GM12878 (cell line): ENCODE results near the gene NET1. TPM values are rescaled to one million over a fixed set of nuclear protein-coding genes. Genes with fewer than 3 reads are reported as not detected.

Experiments used
- ATAC-seq: fragments of 200-7000 bp; cut with Tn5 transposase; 3 replicates; pipeline ENCODE4 v1.9.1; 2020; ENCODE audit warnings: mild to moderate bottlenecking, moderate library complexity
- BruUV-seq: library from RNA; stranded (reverse); fragments of 400-500 nt; replicated peaks from 2 replicates; lab custom pipeline; 2021; lab: Mats Ljungman, UMichigan
- CTCF ChIA-PET: fragments of 300-600 bp; sonication (Branson Sonifier 250); formaldehyde crosslinking; extraction: SDS; loops from one replicate; lab custom pipeline; 2021; ENCODE audit warnings: inconsistent platforms; lab: Yijun Ruan, JAX
- POLR2A ChIA-PET: fragments of 350-600 bp; formaldehyde crosslinking; extraction: SDS; loops from one replicate; lab custom pipeline; 2021; ENCODE audit warnings: inconsistent platforms; lab: Charles Lee
- RAD21 ChIA-PET: fragments of 300-600 bp; sonication (Branson Sonifier 250); formaldehyde crosslinking; loops from one replicate; lab custom pipeline; 2023; ENCODE audit warnings: antibody characterized with exemption; ENCODE audit not compliant: unreplicated experiment; lab: Charles Lee
- SMC1A ChIA-PET: fragments of 300-600 bp; sonication (Branson Sonifier 250); formaldehyde crosslinking; loops from one replicate; lab custom pipeline; 2023; ENCODE audit not compliant: unreplicated experiment, uncharacterized antibody; lab: Charles Lee
- DNase-seq: peaks from one replicate; pipeline ENCODE4 v3.0.0-alpha.2; 2011; ENCODE audit warnings: low read depth, low spot score
- FAIRE-seq: peaks from 3 replicates; lab custom pipeline; 2011; peaks lifted over from hg19 to GRCh38; lab: Jason Lieb, UNC
- H2AFZ ChIP-seq: 2 replicates; pipeline ENCODE4 v1.6.0; 2011; ENCODE audit warnings: low read depth, low read length, control low read depth; ENCODE audit not compliant: control insufficient read depth
- H3K27ac ChIP-seq: 2 replicates; pipeline ENCODE4 v1.5.1; 2011; ENCODE audit warnings: control low read depth; ENCODE audit not compliant: control insufficient read depth, insufficient read depth
- H3K27me3 ChIP-seq, 2 experiments: replicated peaks in 1 of 2; 2 replicates each; pipeline versions ENCODE4 v1.6.0 to v1.6.1; 2011; ENCODE audit warnings: low read length in 1 of 2; ENCODE audit not compliant: control insufficient read depth in 2 of 2, insufficient read depth in 2 of 2
- H3K36me3 ChIP-seq, 2 experiments: 2 replicates each; pipeline ENCODE4 v1.5.1; 2011; ENCODE audit warnings: low read length in 1 of 2; ENCODE audit not compliant: control insufficient read depth in 2 of 2, insufficient read depth in 2 of 2
- H3K4me1 ChIP-seq: 2 replicates; pipeline ENCODE4 v1.6.1; 2011; ENCODE audit warnings: mild to moderate bottlenecking, low read length, moderate library complexity, mixed read lengths; ENCODE audit not compliant: control insufficient read depth, insufficient read depth
- H3K4me2 ChIP-seq: 2 replicates; pipeline ENCODE4 v1.6.0; 2011; ENCODE audit warnings: control low read depth; ENCODE audit not compliant: control insufficient read depth, insufficient read depth
- H3K4me3 ChIP-seq: fragments of 200-600 bp; sonication (generic); 2 replicates; pipeline ENCODE4 v1.5.1; 2016
- H3K79me2 ChIP-seq: 2 replicates; pipeline ENCODE4 v1.6.0; 2011; ENCODE audit warnings: low read length; ENCODE audit not compliant: control insufficient read depth, insufficient read depth
- H3K9ac ChIP-seq: 2 replicates; pipeline ENCODE4 v1.8.0; 2011; ENCODE audit warnings: low read length, control low read depth, mixed read lengths; ENCODE audit not compliant: control insufficient read depth, insufficient read depth
- H3K9me3 ChIP-seq: replicated peaks from 3 replicates; pipeline ENCODE4 v1.5.1; 2011; ENCODE audit warnings: mild to moderate bottlenecking, low read length; ENCODE audit not compliant: control insufficient read depth, insufficient read depth
- H4K20me1 ChIP-seq: 2 replicates; pipeline ENCODE4 v1.6.0; 2011; ENCODE audit not compliant: control insufficient read depth, insufficient read depth
- ATF7 ChIP-seq: fragments of 450-650 bp; IDR thresholded peaks from 2 replicates; pipeline ENCODE4 v1.6.1; 2016; ENCODE audit warnings: low read depth, mild to moderate bottlenecking
- BACH1 ChIP-seq: fragments of 450-650 bp; IDR thresholded peaks from 2 replicates; pipeline ENCODE4 v1.6.1; 2017; ENCODE audit warnings: mild to moderate bottlenecking, borderline replicate concordance
- BCL3 ChIP-seq: IDR thresholded peaks from 2 replicates; pipeline ENCODE4 v1.6.1; 2011; ENCODE audit warnings: borderline replicate concordance, low read depth, mild to moderate bottlenecking, moderate library complexity, low read length; ENCODE audit not compliant: insufficient read depth, poor library complexity, severe bottlenecking
- CBFB ChIP-seq: IDR thresholded peaks from 2 replicates; pipeline ENCODE4 v1.6.1; 2016; ENCODE audit warnings: antibody characterized with exemption, low read depth
- EGR1 ChIP-seq, 2 experiments: IDR thresholded peaks; 1 replicate in 1 of 2; 2 replicates in 1 of 2; pipeline ENCODE4 v1.6.1; 2011 to 2012; ENCODE audit warnings: low read depth in 2 of 2, low read length in 2 of 2, borderline replicate concordance in 1 of 2, mild to moderate bottlenecking in 1 of 2, moderate library complexity in 1 of 2
- ESRRA ChIP-seq: IDR thresholded peaks from 2 replicates; pipeline ENCODE4 v1.6.1; 2012; ENCODE audit warnings: mild to moderate bottlenecking, low read length, improper control_type of control experiment
- FOXM1 ChIP-seq: IDR thresholded peaks from 2 replicates; pipeline ENCODE4 v1.6.1; 2012; ENCODE audit warnings: low read depth, mild to moderate bottlenecking, inconsistent platforms, low read length, moderate library complexity
- IRF5 ChIP-seq: fragments of 450-650 bp; IDR thresholded peaks from 2 replicates; pipeline ENCODE4 v1.6.1; 2017; ENCODE audit warnings: borderline replicate concordance
- MTA3 ChIP-seq: IDR thresholded peaks from 2 replicates; pipeline ENCODE4 v1.6.1; 2012; ENCODE audit warnings: low read length, inconsistent platforms, borderline replicate concordance
- POU2F2 ChIP-seq: IDR thresholded peaks from 3 replicates; pipeline ENCODE4 v1.6.1; 2011; ENCODE audit warnings: low read depth, mild to moderate bottlenecking, low read length, borderline replicate concordance
- RBBP5 ChIP-seq: fragments of 200-600 bp; sonication (generic); conservative IDR thresholded peaks from 2 replicates; pipeline ENCODE4 v1.6.1; 2016
- SMARCA5 ChIP-seq: fragments of 450-650 bp; IDR thresholded peaks from 2 replicates; pipeline ENCODE4 v1.6.1; 2017; ENCODE audit warnings: mild to moderate bottlenecking
- YY1 ChIP-seq: IDR thresholded peaks from 2 replicates; pipeline ENCODE4 v1.6.1; 2011; ENCODE audit warnings: low read depth, mild to moderate bottlenecking, low read length
- ZSCAN29 ChIP-seq: fragments of 450-650 bp; IDR thresholded peaks from 2 replicates; pipeline ENCODE4 v1.6.1; 2017; ENCODE audit warnings: mild to moderate bottlenecking, moderate library complexity
- WGBS: methylation state at CpG from one replicate; pipeline ENCODE4 v1.1.6; 2016; ENCODE audit warnings: low lambda C conversion rate; ENCODE audit not compliant: insufficient replicate concordance, insufficient coverage; ENCODE audit errors: missing lambda C conversion rate; 5-methylcytosine and 5-hydroxymethylcytosine counted together
- in situ Hi-C: fragments of 300-500 bp; cut with MboI; formaldehyde crosslinking; loops from 9 replicates; pipeline ENCODE4 v1.14.3; 2018; ENCODE audit warnings: mixed read lengths
- intact Hi-C: fragments of 100-400 bp; cut with micrococcal nuclease; formaldehyde crosslinking; loops from one replicate; pipeline ENCODE4 v1.14.2; 2022; ENCODE audit not compliant: unreplicated experiment
- polyA plus RNA-seq, 11 experiments: library from polyadenylated mRNA; depleted of rRNA in 4 of 11; unstranded in 6 of 11; stranded (reverse) in 5 of 11; fragments of >200 nt; fragmentation: Nextera tagmentation in 4 of 11; fragmentation: Illumina TruSeq in 1 of 11; extraction: Ambion mirVana in 4 of 11; extraction: Trizol in 1 of 11; gene quantifications; 1 replicate in 1 of 11; 2 replicates in 10 of 11; pipeline versions ENCODE4 v1.2.1 to v1.2.3, GENCODE V29; 2011 to 2016; ENCODE audit warnings: inconsistent platforms in 2 of 11, missing spikeins in 2 of 11, low read depth in 1 of 11
- total RNA-seq, 4 experiments: library from RNA; depleted of rRNA in 3 of 4; stranded (reverse); fragments of >200 nt in 3 of 4; fragmentation: Illumina TruSeq in 1 of 4; extraction: Trizol in 1 of 4; gene quantifications; 2 replicates each; pipeline versions ENCODE4 v1.2.1 to v1.2.3, GENCODE V29; 2013 to 2021
- TF ChIP-seq, protein P1 (sequence below): fragments of 450-650 bp; IDR thresholded peaks from 2 replicates; pipeline ENCODE4 v1.6.1; 2017; ENCODE audit warnings: antibody characterized with exemption, mild to moderate bottlenecking, moderate library complexity

NET1 gene
- total and polyA plus RNA-seq, 10 of the 15 experiments (the other 5 are each of a cell fraction or from before 2014, with no cell fraction given): 6.5 to 22.7 (median 18.4) TPM

DNA sequence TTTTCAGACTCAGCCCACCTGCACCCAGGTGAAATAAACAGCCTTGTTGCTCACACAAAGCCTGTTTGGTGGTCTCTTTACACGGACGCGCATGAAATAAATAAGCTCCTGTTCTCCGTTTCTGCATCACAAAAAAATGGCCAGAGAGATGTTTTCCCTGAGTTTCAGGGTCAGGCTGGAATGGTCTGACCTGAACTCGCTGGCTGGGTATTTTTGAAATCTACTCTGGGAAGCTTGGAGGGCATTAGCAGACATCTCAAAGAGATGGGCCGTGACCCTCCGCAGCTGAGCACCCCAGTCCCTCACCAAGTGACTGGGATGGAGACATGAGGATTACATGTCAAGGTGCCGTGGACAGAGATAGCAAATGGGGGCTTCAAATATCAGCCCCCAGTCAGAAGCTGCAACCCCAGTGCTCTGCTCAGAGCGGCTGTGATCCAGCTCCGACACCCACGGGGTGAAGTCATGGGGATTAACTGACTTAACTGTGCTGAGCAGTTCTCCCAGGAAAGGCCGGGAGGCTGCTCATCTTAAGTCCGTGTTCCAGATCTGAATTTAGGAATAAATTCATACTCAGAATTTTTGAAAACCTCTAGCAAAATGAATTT lies 64.7 kb downstream of the NET1 start (continued):
- TF ChIP-seq, protein P1, sequence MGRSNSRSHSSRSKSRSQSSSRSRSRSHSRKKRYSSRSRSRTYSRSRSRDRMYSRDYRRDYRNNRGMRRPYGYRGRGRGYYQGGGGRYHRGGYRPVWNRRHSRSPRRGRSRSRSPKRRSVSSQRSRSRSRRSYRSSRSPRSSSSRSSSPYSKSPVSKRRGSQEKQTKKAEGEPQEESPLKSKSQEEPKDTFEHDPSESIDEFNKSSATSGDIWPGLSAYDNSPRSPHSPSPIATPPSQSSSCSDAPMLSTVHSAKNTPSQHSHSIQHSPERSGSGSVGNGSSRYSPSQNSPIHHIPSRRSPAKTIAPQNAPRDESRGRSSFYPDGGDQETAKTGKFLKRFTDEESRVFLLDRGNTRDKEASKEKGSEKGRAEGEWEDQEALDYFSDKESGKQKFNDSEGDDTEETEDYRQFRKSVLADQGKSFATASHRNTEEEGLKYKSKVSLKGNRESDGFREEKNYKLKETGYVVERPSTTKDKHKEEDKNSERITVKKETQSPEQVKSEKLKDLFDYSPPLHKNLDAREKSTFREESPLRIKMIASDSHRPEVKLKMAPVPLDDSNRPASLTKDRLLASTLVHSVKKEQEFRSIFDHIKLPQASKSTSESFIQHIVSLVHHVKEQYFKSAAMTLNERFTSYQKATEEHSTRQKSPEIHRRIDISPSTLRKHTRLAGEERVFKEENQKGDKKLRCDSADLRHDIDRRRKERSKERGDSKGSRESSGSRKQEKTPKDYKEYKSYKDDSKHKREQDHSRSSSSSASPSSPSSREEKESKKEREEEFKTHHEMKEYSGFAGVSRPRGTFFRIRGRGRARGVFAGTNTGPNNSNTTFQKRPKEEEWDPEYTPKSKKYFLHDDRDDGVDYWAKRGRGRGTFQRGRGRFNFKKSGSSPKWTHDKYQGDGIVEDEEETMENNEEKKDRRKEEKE: no peak
- no peak for TF ChIP-seq ATF7

DNA sequence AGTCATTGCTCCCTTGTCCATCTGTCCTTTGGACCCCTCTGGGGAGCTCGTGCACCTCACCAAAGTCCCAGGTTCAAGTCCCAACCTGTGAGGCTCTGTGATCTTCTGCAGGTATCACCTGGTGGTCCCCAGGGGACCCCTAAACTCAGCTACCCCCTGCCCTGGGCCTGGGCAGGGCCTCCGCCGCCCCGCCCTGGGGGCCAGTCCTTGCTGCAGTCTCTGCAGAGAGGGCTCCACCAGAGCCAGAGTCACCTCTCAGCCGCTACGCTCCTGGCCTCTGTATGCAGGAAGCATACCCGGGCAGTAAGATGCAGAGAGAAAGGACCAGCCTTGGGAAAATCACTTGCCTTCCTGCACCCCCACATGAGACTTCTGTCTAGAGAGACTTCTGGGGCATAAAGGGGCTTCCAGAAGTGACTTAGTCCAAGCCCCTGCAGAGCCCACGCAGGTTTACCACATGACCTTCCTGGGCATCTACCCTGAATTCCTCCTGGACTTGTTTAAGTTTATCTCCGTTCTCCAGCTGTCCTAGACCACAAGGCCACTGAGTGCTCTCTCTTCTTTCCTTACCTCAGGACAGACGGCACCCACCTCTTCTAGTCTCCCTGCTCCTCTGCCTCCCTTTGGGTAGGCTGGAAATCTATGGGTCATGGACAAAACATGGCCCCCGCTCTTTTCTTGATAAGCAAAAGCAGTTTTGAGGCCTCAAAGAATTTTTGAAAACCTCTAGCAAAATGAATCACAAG lies 65.8 kb downstream of the NET1 start:
- 66% methylated on average over 11 of the region's 11 CpGs for WGBS
- intact Hi-C loops: no loop called here
- TF ChIP-seq CBFB: no peak
- no peak for TF ChIP-seq EGR1 (IDR thresholded peaks at IDR 0.05; ENCODE audit: borderline replicate concordance in 1 of 2, low read depth in 2 of 2, low read length in 2 of 2)
- no peak for TF ChIP-seq POU2F2
- TF ChIP-seq ZSCAN29: no peak
- TF ChIP-seq YY1: no peak
- no peak for TF ChIP-seq ATF7
- no peak for TF ChIP-seq RBBP5
- TF ChIP-seq ESRRA: no peak
- TF ChIP-seq IRF5: no peak
- TF ChIP-seq BACH1: no peak
- TF ChIP-seq MTA3: no peak
- no peak for TF ChIP-seq BCL3
- TF ChIP-seq SMARCA5: no peak
- TF ChIP-seq FOXM1: no peak
- TF ChIP-seq, all 136 proteins: peak for 0
- ChIA-PET SMC1A (no interaction called here), RAD21 (no interaction called here), POLR2A (no interaction called here), CTCF (no interaction called here)
- no peak for DNase-seq
- peaks cover 2 to 7% of the 10 kb centered on the region in 2 experiments; a peak in 2 of 4 replicates for H3K27me3 ChIP-seq
- no peaks in the 10 kb centered on the region; the same call in 1 of the 2 replicates for H3K4me1 ChIP-seq
- H3K36me3 ChIP-seq: no peaks in the 10 kb centered on the region
- H4K20me1 ChIP-seq: no peaks in the 10 kb centered on the region
- no peak overlapping the region for H3K9ac ChIP-seq
- BruUV-seq: no TSS peak
- no peaks in the 10 kb centered on the region; the same call in 2 of the 3 replicates for H3K9me3 ChIP-seq
- H3K4me2 ChIP-seq: no peak overlapping the region
- no peak overlapping the region for H2AFZ ChIP-seq
- ATAC-seq: no peak
- no peak overlapping the region for H3K4me3 ChIP-seq
- in situ Hi-C loops: no loop called here
- no peak overlapping the region for H3K27ac ChIP-seq
- no peaks in the 10 kb centered on the region for H3K79me2 ChIP-seq
- FAIRE-seq: no peak
